Measurements from ENCODE around the gene INMT.
A peak's percentile ranks its signal among the peaks of the same experiment; 100 is the strongest.

INMT gene

GRCh38 chr7:30799206-30799975, 47.5 kb downstream of the INMT start (continued):
- TF ChIP-seq SP3 (tag by site-specific recombination; IDR thresholded peaks at IDR 0.05): no peak
- TF ChIP-seq SALL2 (tag by site-specific recombination; IDR thresholded peaks at IDR 0.05; ENCODE audit: borderline replicate concordance): no peak
- 0 out of 2 replicates have a peak, but pooled peaks have one; percentile 65 for TF ChIP-seq ZNF660 (tag by site-specific recombination; IDR thresholded peaks at IDR 0.05)
- TF ChIP-seq TSHZ1 (tag by site-specific recombination; IDR thresholded peaks at IDR 0.05; ENCODE audit: borderline replicate concordance): peak; percentile 64; the same call in 1 of the 2 replicates
- peak; percentile 41; the same call in 1 of the 2 replicates for TF ChIP-seq GLIS2 (tag by site-specific recombination; IDR thresholded peaks at IDR 0.05)
- no peak for TF ChIP-seq KLF9 (tag by site-specific recombination; IDR thresholded peaks at IDR 0.05; ENCODE audit: low read depth)
- peak; percentile 63; the same call in 1 of the 2 replicates for TF ChIP-seq ZBTB21 (tag by site-specific recombination; IDR thresholded peaks at IDR 0.05)
- TF ChIP-seq, protein P1, sequence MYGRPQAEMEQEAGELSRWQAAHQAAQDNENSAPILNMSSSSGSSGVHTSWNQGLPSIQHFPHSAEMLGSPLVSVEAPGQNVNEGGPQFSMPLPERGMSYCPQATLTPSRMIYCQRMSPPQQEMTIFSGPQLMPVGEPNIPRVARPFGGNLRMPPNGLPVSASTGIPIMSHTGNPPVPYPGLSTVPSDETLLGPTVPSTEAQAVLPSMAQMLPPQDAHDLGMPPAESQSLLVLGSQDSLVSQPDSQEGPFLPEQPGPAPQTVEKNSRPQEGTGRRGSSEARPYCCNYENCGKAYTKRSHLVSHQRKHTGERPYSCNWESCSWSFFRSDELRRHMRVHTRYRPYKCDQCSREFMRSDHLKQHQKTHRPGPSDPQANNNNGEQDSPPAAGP (tag by site-specific recombination; IDR thresholded peaks at IDR 0.05): peak; percentile 88
- no peak for TF ChIP-seq ZNF248 (tag by site-specific recombination; IDR thresholded peaks at IDR 0.05)
- peak; percentile 50; the same call in 1 of the 2 replicates for TF ChIP-seq ATF2 (tag by site-specific recombination; IDR thresholded peaks at IDR 0.05; ENCODE audit: low read depth)
- no peak for TF ChIP-seq ZIC2 (tag by site-specific recombination; IDR thresholded peaks at IDR 0.05)
- no peak for TF ChIP-seq ZNF214 (tag by site-specific recombination; IDR thresholded peaks at IDR 0.05; ENCODE audit: borderline replicate concordance)
- no peak for TF ChIP-seq GFI1B (tag by site-specific recombination; IDR thresholded peaks at IDR 0.05)
- peak; percentile 67 for TF ChIP-seq PATZ1 (tag by site-specific recombination; IDR thresholded peaks at IDR 0.05)
- TF ChIP-seq, protein P2, sequence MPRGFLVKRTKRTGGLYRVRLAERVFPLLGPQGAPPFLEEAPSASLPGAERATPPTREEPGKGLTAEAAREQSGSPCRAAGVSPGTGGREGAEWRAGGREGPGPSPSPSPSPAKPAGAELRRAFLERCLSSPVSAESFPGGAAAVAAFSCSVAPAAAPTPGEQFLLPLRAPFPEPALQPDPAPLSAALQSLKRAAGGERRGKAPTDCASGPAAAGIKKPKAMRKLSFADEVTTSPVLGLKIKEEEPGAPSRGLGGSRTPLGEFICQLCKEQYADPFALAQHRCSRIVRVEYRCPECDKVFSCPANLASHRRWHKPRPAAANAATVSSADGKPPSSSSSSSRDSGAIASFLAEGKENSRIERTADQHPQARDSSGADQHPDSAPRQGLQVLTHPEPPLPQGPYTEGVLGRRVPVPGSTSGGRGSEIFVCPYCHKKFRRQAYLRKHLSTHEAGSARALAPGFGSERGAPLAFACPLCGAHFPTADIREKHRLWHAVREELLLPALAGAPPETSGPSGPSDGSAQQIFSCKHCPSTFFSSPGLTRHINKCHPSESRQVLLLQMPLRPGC (tag by site-specific recombination; IDR thresholded peaks at IDR 0.05): peak; percentile 83
- TF ChIP-seq EGR2 (tag by site-specific recombination; IDR thresholded peaks at IDR 0.05; ENCODE audit: low read depth): no peak
- peak; percentile 76 for TF ChIP-seq ZBTB48 (tag by site-specific recombination; IDR thresholded peaks at IDR 0.05)
- TF ChIP-seq GLIS1 (tag by site-specific recombination; IDR thresholded peaks at IDR 0.05): peak; percentile 18; the same call in 1 of the 2 replicates
- peak; percentile 35; the same call in 1 of the 2 replicates for TF ChIP-seq SCRT2 (tag by site-specific recombination; IDR thresholded peaks at IDR 0.05)
- TF ChIP-seq ZNF645 (tag by site-specific recombination; IDR thresholded peaks at IDR 0.05): no peak
- TF ChIP-seq ZNF140 (tag by site-specific recombination; IDR thresholded peaks at IDR 0.05): no peak
- no peak for TF ChIP-seq ZNF10 (tag by site-specific recombination; IDR thresholded peaks at IDR 0.05)
- no peak for TF ChIP-seq OSR2 (tag by site-specific recombination; IDR thresholded peaks at IDR 0.05)
- TF ChIP-seq SP7 (tag by site-specific recombination; IDR thresholded peaks at IDR 0.05): peak; percentile 84

Data from HEK293 (cell line).